HTERT RPE-1 (cell line): ENCODE measurements around the gene NFKB1.
"Not testable (repeated sequence)": the region's sequence is repeated elsewhere in the genome, so short reads cannot be mapped to it uniquely, and the experiment has no call there.

Experiments
- in situ Hi-C: fragments of 300-500 bp; cut with MboI; formaldehyde crosslinking; loops from 4 replicates; pipeline ENCODE4 v1.14.3; 2020; ENCODE audit warnings: low sequenced_read_pairs

NFKB1 gene

DNA sequence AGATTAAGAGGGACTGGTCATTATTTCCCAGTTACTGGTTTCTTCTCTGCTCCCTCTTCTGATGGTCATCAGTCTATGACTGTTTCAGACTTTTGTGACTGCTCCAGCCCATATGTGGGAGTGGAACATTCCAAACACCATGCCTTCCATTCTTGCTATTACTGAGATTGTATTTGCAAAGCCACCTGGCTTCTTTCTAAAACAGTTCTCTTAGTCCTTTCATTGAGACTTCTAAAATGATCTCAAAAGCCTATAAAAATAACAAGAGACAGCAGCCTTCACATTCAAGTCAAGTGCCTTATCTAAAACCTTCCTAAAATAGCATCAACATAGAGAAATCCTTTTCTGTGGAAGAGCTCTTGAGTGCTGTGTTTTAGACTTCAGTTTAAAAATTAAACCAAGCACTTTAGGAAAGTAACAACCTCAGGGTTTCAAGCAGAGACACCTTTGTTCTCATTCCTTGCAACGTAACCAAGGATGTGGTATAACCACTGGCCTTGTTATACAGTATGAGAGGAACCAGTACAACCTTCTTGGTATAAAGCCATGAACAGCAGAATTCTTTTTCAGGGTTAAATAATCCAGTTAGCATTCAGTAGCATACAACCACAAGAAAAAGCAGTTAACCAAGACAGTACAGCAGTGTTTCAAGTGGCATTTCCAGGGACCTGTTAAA, 97.1 kb downstream of the NFKB1 start:
- in situ Hi-C loops = no loop called here

DNA sequence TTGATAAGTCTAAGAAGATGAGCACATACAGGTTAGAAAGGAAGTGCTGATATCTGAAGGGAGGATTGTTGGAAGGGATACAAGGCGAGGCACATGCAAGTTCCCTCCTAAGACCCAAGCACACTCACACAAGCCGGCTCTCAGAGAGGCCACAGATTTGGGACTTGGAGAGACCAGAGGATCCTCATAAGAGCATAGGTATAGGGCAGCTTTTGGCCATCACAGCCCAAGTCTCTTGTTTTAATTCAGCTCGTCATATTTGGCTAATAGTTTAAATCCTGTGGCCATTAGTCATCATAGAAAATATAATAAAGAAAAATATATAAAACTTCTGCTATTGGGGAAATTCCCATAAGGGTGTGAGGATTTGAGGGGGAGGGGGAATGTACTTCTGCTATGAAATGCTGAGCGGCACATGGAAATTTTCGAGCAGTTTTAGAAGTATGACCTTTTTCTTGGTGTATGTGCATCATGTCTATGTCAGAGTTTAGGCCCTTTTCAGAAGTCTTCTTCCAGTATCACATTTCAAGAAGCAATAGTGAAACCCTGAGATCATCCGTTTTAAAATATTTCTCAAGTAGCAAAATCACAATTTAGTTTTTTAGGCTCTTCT, 97.7 kb downstream of the NFKB1 start:
- in situ Hi-C loops = no loop called here

DNA sequence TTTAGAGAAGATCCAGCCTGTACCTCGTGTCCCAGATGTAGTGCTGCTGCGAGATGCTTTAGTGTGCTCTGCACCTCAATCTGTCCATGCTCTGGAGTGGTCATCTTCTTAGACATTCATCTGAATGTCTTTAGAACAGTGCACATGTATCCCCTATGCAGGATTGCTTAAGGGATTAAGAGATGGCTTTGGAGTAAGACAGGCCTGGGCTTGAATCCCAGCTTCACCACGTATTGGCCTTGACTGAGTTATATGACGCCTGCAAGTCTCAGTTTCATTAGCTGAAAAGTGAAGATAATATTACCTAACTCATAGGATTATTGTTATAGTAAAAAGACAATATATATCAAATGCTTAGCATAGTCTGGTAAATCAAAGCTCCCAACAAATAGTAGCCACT, 98.3 kb downstream of the NFKB1 start:
- in situ Hi-C loops = no loop called here

DNA sequence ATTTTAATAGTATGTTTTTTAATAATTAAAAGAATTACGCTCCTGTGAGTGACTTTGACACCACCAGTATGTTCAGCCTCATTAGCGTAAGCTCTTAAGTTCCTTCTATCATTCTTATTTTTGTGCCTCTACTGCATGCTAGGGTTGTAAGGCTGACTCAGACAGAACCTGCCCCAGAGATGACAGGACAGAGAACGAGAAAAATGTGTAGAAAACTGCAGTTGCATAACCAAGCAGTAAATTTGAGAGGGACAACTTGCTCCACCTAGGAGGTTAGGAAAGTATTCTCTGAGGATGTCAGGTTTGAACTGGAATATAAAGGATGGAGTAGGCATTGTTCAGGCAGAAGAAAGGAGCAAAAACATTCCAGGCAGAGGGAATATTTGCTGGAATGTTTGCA, 98.7 kb downstream of the NFKB1 start:
- in situ Hi-C loops = no loop called here

DNA sequence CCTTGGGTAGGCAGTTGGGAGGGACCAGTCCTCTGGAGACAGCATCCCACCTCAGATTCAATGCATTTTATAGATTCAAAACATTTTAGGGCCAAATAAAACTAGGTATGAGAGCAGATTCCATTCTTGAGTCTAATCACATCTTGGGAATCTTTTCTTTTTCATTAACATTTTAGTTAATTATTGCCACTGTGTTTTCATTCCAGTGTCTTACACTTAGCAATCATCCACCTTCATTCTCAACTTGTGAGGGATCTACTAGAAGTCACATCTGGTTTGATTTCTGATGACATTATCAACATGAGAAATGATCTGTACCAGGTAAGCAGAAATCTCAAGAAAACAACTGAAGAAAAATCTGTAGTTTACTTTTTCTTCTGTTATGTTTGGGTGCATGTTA, 99.5 kb downstream of the NFKB1 start:
- in situ Hi-C loops = no loop called here

DNA sequence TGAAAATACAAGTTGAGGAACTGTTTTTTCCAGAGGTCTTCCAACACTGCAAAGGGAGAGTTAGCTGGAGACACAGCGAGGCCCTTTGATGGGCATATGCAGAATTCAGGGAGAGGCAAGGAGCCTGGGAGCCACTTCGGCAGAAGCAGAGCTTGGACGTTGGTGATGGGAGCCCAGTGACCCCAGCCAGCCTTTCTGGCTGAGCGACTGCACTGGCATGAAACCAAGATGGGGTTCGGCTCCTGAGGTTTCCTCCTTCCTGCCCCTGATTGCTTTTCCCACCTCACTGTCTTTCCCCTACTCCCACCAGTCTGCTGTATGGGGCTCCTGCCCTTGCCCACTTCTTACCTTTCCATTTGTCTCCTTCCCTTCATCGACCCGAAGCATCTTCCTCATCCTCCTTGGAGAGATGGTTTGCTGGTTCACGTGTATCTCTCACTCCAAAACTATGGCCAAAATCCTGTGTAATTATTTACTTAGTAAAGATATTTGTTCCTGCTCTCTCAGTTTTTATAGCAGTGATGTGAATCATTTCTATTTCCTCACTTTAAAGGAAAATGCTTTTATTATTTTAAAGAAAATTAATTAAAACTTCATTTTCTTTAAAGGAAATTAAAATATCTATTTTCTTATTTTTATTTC, 100.5 kb downstream of the NFKB1 start:
- in situ Hi-C loops = no loop called here

DNA sequence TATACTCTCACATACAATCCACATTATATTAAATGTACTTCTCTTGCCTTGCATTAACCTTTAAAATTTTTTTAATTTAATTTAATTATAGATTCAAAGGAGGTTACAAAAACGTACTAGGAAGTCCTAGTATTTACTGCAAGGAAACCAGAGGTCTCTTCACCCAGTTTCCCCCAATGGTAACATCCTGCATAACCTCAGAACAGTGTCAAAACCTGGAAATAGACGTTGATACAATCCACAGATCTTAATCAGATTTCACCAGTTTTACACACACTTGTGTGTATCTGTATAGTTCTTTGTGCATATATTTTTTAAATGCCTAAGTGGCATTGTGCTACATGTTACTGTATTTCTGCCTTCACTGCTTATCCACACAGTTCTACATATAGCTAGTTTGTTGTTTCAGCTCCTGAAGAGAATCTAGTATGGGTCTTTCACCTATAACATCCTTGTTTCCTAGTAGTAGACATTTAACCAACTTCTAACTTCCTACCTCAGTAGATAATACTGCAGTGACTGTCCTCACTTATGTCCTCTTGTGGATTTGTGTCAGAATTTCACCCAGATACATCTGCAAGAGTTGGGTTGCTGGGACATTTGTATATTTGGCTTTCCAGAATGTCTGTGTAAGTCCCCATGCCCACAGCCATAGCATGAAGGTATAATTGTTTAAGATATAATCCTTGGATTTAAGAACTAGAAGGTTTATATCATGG, 103.2 kb downstream of the NFKB1 start:
- in situ Hi-C loops = no loop called here

DNA sequence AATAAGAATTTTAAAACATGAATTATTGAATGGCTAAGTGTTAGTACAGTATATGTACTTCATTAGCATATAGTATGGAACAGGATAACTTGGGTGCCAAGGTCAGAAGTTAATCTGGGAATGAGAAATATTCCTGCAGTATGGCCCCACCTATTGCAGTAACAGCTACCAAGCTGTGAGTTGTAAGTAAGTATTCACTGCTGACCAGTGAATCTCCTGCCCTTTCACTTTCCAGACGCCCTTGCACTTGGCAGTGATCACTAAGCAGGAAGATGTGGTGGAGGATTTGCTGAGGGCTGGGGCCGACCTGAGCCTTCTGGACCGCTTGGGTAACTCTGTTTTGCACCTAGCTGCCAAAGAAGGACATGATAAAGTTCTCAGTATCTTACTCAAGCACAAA, 105.1 kb downstream of the NFKB1 start:
- in situ Hi-C loops = no loop called here

DNA sequence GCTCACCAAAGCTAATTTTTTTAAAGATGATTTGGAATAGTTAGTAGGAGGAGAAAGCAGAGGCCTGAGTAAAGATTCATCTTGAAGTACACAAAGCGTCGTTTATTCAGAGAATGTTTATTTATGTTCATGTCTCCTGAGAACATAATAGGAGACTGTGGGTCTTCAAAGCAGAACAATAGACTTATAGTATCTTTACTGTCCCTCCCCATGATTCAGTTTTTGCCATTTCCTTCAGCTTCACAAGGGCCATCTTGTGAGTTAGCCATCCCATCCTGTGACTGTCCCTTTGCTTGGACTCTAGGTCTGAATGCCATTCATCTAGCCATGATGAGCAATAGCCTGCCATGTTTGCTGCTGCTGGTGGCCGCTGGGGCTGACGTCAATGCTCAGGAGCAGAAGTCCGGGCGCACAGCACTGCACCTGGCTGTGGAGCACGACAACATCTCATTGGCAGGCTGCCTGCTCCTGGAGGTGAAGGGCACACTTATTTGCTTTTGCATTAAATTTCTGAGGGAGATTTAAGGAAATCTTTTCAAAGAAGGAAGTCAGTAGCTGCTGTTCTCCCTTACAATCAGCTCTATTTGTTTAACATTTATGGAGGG, 105.8 kb downstream of the NFKB1 start:
- in situ Hi-C loops = no loop called here

DNA sequence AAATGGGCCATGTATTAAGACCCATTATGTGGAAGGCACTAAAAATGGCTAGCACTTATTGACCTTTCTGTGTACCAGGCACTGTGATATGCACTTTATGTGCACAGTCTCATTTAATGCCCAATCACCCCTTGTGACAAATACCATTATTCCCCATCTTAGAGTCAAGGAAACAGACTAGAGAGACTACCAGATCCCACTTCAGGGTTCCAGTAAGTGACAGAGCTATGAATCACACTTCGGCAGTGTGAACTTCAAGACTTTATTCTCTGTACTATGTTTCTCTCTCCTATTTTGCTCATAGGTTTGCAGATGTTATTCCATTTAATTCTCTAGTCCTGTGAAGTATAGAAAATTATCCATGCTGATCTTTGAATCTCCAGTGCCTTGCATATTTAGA, 107.0 kb downstream of the NFKB1 start:
- in situ Hi-C loops = no loop called here

DNA sequence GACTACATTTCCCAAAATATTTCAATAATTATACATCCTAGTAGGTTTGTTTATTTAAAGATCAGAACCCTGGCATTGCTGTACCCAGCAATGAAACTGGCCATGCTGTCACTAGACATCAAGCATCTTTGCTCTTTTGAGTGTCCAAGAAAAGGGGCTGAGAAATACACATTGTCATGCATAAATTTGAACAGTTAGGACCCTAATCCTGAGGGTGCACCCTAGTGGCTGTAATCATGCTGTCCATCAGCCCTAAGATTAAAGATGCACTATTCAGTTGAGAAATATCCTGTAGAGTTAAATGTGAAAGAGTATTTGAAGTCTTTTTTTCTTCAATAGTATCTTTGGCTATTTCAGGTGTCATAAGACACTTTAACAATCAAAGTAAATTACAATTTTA, 108.8 kb downstream of the NFKB1 start:
- in situ Hi-C loops = no loop called here

DNA sequence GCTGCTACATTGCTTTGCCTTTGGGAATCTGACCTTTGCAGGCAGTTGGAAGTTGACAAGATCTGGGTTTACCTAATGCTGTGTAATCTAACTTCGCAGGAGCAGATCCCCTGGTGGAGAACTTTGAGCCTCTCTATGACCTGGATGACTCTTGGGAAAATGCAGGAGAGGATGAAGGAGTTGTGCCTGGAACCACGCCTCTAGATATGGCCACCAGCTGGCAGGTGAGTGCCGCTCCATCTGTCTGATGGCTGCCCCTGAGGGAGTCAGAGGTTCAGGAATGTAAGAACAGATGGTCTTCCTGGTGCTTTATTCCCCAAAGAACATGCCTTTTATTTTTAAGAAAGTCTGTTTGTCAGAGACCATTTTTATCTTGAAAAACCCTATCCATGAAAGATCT, 109.3 kb downstream of the NFKB1 start:
- in situ Hi-C loops = no loop called here

DNA sequence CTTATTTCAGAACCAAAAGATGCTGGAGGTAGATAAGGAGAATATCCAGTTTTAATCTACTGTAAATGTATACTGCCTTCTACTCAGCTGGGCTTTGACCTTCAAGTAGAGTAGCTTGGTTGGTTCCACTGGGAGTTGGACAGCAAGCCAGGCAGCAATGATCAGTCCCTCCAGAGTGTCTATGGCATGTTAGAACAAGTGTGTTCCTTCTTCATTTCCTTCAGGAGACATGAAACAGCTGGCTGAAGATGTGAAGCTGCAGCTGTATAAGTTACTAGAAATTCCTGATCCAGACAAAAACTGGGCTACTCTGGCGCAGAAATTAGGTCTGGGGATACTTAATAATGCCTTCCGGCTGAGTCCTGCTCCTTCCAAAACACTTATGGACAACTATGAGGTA, 111.1 kb downstream of the NFKB1 start:
- in situ Hi-C loops = no loop called here

DNA sequence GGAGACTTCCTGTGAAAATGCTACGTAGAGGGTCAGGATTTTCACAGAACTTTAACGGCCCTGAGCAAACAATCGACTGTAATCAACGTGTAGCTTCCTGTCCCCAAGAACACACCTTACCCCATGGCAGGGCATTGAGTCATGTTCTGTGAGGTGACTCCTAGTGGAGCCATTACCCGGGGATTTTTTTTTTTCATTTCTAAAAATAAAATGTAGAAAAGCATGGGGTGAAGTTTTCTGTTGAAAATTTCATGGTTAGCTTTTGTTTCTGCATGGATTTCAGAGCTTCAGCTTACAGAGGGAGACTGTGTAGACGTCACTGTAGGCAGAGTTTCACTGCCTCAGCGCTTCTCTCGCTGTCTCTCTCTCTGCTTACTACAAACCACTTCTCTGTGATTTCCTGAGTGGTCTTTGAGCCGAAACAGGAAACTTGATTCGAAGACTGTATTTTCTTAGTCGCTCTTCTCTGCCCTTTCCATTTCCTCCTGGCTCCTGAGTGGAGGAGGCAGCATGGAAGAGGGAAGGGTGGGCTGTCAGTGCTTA, 111.7 kb downstream of the NFKB1 start:
- in situ Hi-C loops = no loop called here

DNA sequence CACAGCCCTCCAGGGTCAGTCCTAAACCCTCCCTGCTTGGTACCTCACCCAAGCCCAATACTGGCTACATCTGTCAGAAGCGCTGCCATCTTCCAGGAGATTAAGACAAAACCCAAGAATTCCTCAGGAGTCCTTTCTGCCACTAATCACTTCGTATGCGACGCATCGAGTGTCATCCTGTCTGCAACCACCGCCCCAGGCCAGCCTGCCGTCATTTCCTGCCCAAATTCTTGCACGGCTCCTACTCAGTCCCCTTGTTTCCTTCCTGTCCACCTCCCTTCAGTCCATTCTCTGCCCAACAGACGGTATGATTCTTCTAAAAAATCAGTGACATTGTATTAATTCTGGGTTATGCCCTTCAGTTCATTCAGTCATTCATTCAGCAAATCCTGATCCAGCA, 113.6 kb downstream of the NFKB1 start:
- in situ Hi-C loops = no loop called here

DNA sequence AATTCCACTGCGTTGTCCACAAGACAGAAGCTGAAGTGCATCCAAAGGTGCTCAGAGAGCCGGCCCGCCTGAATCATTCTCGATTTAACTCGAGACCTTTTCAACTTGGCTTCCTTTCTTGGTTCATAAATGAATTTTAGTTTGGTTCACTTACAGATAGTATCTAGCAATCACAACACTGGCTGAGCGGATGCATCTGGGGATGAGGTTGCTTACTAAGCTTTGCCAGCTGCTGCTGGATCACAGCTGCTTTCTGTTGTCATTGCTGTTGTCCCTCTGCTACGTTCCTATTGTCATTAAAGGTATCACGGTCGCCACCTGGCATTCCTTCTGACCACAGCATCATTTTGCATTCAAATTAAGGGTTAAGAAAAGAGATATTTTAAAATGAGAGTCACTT, 115.5 kb downstream of the NFKB1 start:
- in situ Hi-C loops = no loop called here

DNA sequence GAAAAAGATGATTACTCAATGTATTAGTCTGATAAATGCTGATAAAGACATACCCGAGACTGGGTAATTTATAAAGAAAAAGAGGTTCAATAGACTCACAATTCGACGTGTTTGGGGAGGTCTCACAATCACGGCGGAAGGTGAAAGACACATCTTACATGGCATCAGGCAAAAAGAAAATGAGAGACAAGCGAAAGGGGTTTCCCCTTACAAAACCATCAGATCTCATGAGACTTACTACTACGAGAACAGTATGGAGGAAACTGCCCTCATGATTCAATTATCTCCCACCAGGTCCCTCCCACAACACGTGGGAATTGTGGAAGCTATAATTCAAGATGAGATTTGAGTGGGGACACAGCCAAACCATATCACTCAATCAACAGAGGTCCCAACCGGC, 117.9 kb downstream of the NFKB1 start:
- in situ Hi-C loops = not testable (repeated sequence)

DNA sequence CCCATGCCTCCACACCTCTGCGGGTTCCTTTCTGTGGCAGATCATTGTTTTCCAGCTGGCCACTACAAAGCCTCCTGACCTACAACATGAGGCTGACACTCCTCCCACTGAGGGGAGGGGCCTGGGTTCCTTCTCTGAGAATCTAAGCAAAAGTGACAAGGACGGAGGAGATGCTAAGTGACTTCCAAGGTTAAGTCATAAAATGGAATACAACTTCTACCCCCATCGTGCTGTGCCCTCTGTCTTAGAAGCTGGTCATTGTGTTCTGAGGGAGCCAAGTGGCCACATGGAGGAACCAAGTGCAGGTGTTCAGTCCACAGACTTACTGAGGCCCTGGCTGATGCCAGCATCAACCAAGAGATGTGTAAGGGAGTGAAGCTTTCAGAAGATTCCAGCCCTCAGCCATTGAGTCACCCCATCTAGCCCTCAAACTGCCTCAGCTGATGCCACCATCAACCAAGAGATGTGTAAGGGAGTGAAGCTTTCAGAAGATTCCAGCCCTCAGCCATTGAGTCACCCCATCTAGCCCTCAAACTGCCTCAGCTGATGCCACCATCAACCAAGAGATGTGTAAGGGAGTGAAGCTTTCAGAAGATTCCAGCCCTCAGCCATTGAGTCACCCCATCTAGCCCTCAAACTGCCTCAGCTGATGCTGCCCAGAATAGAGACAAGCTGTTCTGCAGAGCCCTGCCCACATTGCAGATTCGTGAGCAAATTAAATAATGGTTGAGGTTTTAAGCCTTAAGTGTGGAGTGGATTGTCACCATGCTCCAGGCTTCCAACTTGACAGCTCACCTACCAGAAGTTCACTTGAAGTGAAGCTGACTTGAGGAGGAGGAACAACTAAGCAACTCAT, 118.8 kb downstream of the NFKB1 start:
- in situ Hi-C loops = not testable (repeated sequence)

DNA sequence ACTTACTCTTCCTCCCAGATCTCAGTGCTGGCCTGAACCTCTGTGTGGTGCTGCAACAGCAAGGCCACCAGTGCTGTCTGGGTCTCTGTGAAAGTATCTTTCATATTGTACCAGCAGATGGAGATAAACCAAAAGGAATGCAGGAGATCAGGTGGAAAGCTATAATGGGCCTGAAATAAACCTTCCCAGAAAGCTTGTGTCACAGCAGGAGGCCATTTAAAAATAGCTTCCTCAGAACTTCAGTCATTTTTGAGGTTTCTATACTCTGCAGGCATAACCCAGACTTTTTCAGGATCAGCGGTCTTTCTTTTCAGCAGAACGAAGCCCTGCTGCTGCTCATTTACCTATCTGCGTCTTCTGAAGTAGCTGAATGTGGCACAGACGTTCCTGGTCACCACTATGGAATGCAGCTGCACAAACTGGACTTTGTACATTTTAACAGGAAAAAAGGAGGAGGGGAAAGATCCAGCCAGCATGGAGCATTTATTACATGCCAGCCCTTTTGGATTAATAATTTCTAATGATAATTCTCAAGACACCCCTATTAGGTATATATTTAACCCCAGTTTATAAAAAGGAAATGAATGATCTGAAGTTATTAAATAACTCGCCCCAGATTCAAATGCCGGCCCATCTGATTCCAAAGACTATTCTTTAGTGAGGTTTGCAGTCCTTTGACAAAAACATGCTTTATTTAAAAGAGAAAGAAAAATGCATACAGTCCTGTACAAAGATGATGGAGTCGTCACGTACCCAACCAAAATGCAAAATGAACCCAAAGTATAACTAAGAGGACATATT, 119.7 kb downstream of the NFKB1 start:
- in situ Hi-C loops = no loop called here
